Femur (tissue), 1 donor: ENCODE measurements around the gene KDM5B.
"Not testable (repeated sequence)": the region's sequence is repeated elsewhere in the genome, so short reads cannot be mapped to it uniquely, and the experiment has no call there.

ENCODE experiments used
- DNase-seq: peaks from one replicate; pipeline ENCODE4 v3.0.0-alpha.2; 2017

KDM5B gene

GRCh38 chr1:202812176-202813026, 4.2 kb upstream of the KDM5B start:
- DNase-seq: no peak

- DNase-seq: peak; percentile 59
Measured at GRCh38 chr1:202811296-202812175, 3.3 kb upstream of the KDM5B start.

- peak; percentile 96 for DNase-seq
Measured at GRCh38 chr1:202810615-202811295, 2.5 kb upstream of the KDM5B start, which contains the start of gene PCAT6. Gene PCAT6 (plus strand): TSS chr1:202810954.

- DNase-seq: no peak
Measured at GRCh38 chr1:202810193-202810614, 2.0 kb upstream of the KDM5B start.

- DNase-seq: no peak
Measured at GRCh38 chr1:202809597-202810159, 1.5 kb upstream of the KDM5B start.

- DNase-seq: peak; percentile 56
Measured at GRCh38 chr1:202807451-202807925, 733 bp downstream of the KDM5B start.

GRCh38 chr1:202806845-202807450, 1.3 kb downstream of the KDM5B start:
- DNase-seq: peak; percentile 53

GRCh38 chr1:202805886-202806844, 2.1 kb downstream of the KDM5B start:
- no peak for DNase-seq

- DNase-seq: no peak
Measured at GRCh38 chr1:202804126-202804525, 4.1 kb downstream of the KDM5B start.

- DNase-seq: no peak
Measured at GRCh38 chr1:202802998-202803932, 5.0 kb downstream of the KDM5B start.

GRCh38 chr1:202802034-202802433, 6.2 kb downstream of the KDM5B start:
- DNase-seq: no peak

- no peak for DNase-seq
Measured at GRCh38 chr1:202801175-202801574, 7.0 kb downstream of the KDM5B start.

GRCh38 chr1:202800742-202801141, 7.5 kb downstream of the KDM5B start:
- no peak for DNase-seq

- no peak for DNase-seq
Measured at GRCh38 chr1:202798792-202799331, 9.4 kb downstream of the KDM5B start.

- DNase-seq: no peak
Measured at GRCh38 chr1:202798260-202798659, 10.0 kb downstream of the KDM5B start.

- DNase-seq: no peak
Measured at GRCh38 chr1:202796670-202797069, 11.6 kb downstream of the KDM5B start.

- not testable (repeated sequence) for DNase-seq
Measured at GRCh38 chr1:202794931-202795330, 13.3 kb downstream of the KDM5B start.

GRCh38 chr1:202794051-202794740, 14.0 kb downstream of the KDM5B start:
- no peak for DNase-seq
